ENCODE results near the gene ATMIN.

DNA sequence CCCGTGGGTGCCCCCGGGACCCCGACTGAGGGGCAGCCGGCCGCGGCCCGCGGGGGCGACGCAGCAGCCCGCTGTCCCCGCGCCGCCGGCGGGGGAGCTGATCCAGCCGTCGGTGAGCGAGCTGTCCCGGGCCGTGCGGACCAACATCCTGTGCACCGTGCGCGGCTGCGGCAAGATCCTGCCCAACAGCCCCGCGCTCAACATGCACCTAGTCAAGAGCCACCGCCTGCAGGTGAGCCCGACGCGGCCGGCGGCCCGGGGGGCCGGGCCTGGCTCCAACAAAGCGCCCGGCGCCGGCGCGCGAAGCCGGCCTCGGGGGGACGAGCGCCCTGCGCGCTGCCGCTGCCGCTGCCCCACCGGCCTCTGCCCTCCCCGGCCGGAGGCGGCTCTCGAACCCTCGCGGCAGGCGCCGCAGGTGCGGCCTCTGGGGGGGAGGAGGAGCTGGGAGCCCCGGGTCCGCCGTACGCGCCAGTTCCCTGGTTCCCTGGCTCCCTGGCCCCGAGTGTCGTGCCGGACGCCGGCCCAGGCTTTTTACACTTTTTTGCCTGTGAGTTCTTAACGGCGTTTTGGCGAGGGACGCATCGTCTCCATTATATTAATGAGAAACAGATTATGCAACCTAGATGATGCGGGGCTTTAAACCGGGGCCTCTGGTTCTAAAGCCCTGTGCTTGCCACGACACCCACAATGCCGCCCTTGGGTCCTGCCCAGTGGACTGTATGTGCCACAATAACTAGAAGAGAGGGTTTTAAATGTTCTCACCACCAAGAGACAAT, 521 bp downstream of the ATMIN start:
- TF ChIP-seq, protein P1, sequence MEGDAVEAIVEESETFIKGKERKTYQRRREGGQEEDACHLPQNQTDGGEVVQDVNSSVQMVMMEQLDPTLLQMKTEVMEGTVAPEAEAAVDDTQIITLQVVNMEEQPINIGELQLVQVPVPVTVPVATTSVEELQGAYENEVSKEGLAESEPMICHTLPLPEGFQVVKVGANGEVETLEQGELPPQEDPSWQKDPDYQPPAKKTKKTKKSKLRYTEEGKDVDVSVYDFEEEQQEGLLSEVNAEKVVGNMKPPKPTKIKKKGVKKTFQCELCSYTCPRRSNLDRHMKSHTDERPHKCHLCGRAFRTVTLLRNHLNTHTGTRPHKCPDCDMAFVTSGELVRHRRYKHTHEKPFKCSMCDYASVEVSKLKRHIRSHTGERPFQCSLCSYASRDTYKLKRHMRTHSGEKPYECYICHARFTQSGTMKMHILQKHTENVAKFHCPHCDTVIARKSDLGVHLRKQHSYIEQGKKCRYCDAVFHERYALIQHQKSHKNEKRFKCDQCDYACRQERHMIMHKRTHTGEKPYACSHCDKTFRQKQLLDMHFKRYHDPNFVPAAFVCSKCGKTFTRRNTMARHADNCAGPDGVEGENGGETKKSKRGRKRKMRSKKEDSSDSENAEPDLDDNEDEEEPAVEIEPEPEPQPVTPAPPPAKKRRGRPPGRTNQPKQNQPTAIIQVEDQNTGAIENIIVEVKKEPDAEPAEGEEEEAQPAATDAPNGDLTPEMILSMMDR (IDR thresholded peaks at IDR 0.05): no peak
- TF ChIP-seq POLR2A (IDR thresholded peaks at IDR 0.05): no peak
